MM.1S (cell line): ENCODE data around the gene FAM187B.

Experiments used
- DNase-seq: peaks from one replicate; pipeline ENCODE4 v3.0.0-alpha.2; 2015
- H2AFZ ChIP-seq: fragments of 300-600 bp; sonication (generic); 2 replicates; pipeline ENCODE4 v1.6.0; 2016; ENCODE audit warnings: antibody characterized with exemption, low read length
- H3F3A ChIP-seq: fragments of 300-600 bp; sonication (generic); 2 replicates; pipeline ENCODE4 v1.6.1; 2016; ENCODE audit warnings: mild to moderate bottlenecking, antibody characterized with exemption, low read length, moderate library complexity, mixed read lengths; ENCODE audit not compliant: insufficient read depth
- H3K27ac ChIP-seq: fragments of 300-600 bp; sonication (generic); 2 replicates; pipeline ENCODE4 v1.5.1; 2016; ENCODE audit warnings: mild to moderate bottlenecking, low read length
- H3K27me3 ChIP-seq: fragments of 300-600 bp; sonication (generic); replicated peaks from 2 replicates; pipeline ENCODE4 v1.6.0; 2016; ENCODE audit warnings: low read length; ENCODE audit not compliant: insufficient read depth
- H3K36me3 ChIP-seq: fragments of 300-600 bp; sonication (generic); replicated peaks from 2 replicates; pipeline ENCODE4 v1.6.1; 2016; ENCODE audit warnings: mild to moderate bottlenecking, low read length, mixed read lengths; ENCODE audit not compliant: insufficient read depth
- H3K4me1 ChIP-seq: fragments of 300-600 bp; sonication (generic); 2 replicates; pipeline ENCODE4 v1.6.1; 2016; ENCODE audit warnings: low read length, mixed read lengths
- H3K4me2 ChIP-seq: fragments of 300-600 bp; sonication (generic); 2 replicates; pipeline ENCODE4 v1.6.0; 2016; ENCODE audit warnings: low read depth, low read length
- H3K4me3 ChIP-seq: fragments of 300-600 bp; sonication (generic); 2 replicates; pipeline ENCODE4 v1.5.1; 2016; ENCODE audit warnings: low read length, mixed read lengths
- H3K79me2 ChIP-seq: fragments of 300-600 bp; sonication (generic); 2 replicates; pipeline ENCODE4 v1.6.1; 2016; ENCODE audit warnings: mixed run types, low read length, mixed read lengths
- H3K9ac ChIP-seq: fragments of 300-600 bp; sonication (generic); 2 replicates; pipeline ENCODE4 v1.6.1; 2016; ENCODE audit warnings: low read length, mixed read lengths
- H3K9me2 ChIP-seq: fragments of 300-600 bp; sonication (generic); replicated peaks from 2 replicates; pipeline ENCODE4 v1.6.1; 2016; ENCODE audit warnings: mild to moderate bottlenecking, low read length, mixed read lengths; ENCODE audit not compliant: insufficient read depth
- H3K9me3 ChIP-seq: fragments of 300-600 bp; sonication (generic); replicated peaks from 2 replicates; pipeline ENCODE4 v1.6.1; 2016; ENCODE audit warnings: mild to moderate bottlenecking, low read length, mixed read lengths; ENCODE audit not compliant: insufficient read depth
- H4K20me1 ChIP-seq: fragments of 300-600 bp; sonication (generic); 2 replicates; pipeline ENCODE4 v1.6.1; 2016; ENCODE audit warnings: mild to moderate bottlenecking, low read length, moderate library complexity, mixed read lengths; ENCODE audit not compliant: insufficient read depth
- CTCF ChIP-seq: fragments of 300-600 bp; sonication (generic); IDR thresholded peaks from 2 replicates; pipeline ENCODE4 v1.5.1; 2016; ENCODE audit warnings: antibody characterized with exemption, low read length, mixed read lengths
- EZH2 ChIP-seq: fragments of 300-600 bp; sonication (generic); optimal IDR thresholded peaks from 2 replicates; pipeline ENCODE3; 2017; ENCODE audit warnings: low read depth, mild to moderate bottlenecking, antibody characterized with exemption, low read length, mixed read lengths
- EZH2phosphoT487 ChIP-seq: fragments of 300-600 bp; sonication (generic); IDR thresholded peaks from 2 replicates; pipeline ENCODE4 v1.6.1; 2018; ENCODE audit warnings: antibody characterized with exemption, low read length

The FAM187B gene

GRCh38 chr19:35209646-35210045 is 18.9 kb downstream of the FAM187B start:
- Histone ChIP-seq H3K4me2 (no peak overlapping the region), H3K4me1 (peaks cover 63% of the 10 kb centered on the region), H3K9me3 (no peaks in the 10 kb centered on the region), H3K27ac (no peak overlapping the region), H3F3A (peaks cover 39% of the 10 kb centered on the region), H3K27me3 (no peaks in the 10 kb centered on the region), H3K9me2 (no peaks in the 10 kb centered on the region), H3K36me3 (no peaks in the 10 kb centered on the region), H3K4me3 (no peak overlapping the region), H3K79me2 (no peaks in the 10 kb centered on the region), H2AFZ (no peak overlapping the region), H3K9ac (no peak overlapping the region), H4K20me1 (no peaks in the 10 kb centered on the region)
- TF ChIP-seq CTCF, result no peak
- no peak for TF ChIP-seq EZH2phosphoT487
- TF ChIP-seq EZH2, result no peak
- DNase-seq, result no peak

GRCh38 chr19:35208121-35208520 is 20.4 kb downstream of the FAM187B start:
- Histone ChIP-seq H3K27me3 (no peaks in the 10 kb centered on the region), H3K9ac (peak overlapping the region; percentile 83; the same call in 1 of the 2 replicates), H3F3A (peaks cover 31% of the 10 kb centered on the region), H2AFZ (no peak overlapping the region), H3K36me3 (no peaks in the 10 kb centered on the region), H4K20me1 (no peaks in the 10 kb centered on the region), H3K27ac (peak overlapping the region; percentile 93), H3K9me3 (no peaks in the 10 kb centered on the region), H3K4me3 (no peak overlapping the region), H3K4me2 (peak overlapping the region; percentile 62; the same call in 1 of the 2 replicates), H3K79me2 (no peaks in the 10 kb centered on the region), H3K4me1 (peaks cover 54% of the 10 kb centered on the region), H3K9me2 (no peaks in the 10 kb centered on the region)
- TF ChIP-seq EZH2 (no peak), EZH2phosphoT487 (no peak), CTCF (no peak)
- no peak for DNase-seq

GRCh38 chr19:35207391-35207871 is 21.1 kb downstream of the FAM187B start:
- Histone ChIP-seq H4K20me1 (no peaks in the 10 kb centered on the region), H3F3A (peaks cover 31% of the 10 kb centered on the region), H3K9ac (peak overlapping the region; percentile 83; the same call in 1 of the 2 replicates), H3K9me2 (no peaks in the 10 kb centered on the region), H3K4me1 (peaks cover 48% of the 10 kb centered on the region), H3K79me2 (no peaks in the 10 kb centered on the region), H3K4me2 (peak overlapping the region; percentile 62; the same call in 1 of the 2 replicates), H3K9me3 (no peaks in the 10 kb centered on the region), H3K27ac (peak overlapping the region; percentile 93), H3K4me3 (no peak overlapping the region), H3K36me3 (no peaks in the 10 kb centered on the region), H3K27me3 (no peaks in the 10 kb centered on the region), H2AFZ (no peak overlapping the region)
- peak; percentile 51 for DNase-seq
- no peak for TF ChIP-seq EZH2
- no peak for TF ChIP-seq CTCF
- no peak for TF ChIP-seq EZH2phosphoT487
